H9 (cell line): ENCODE results near the gene FOXP4. TPM values are rescaled to one million over a fixed set of nuclear protein-coding genes. Genes with fewer than 3 reads are reported as not detected.

Experiments
- DNase-seq: peaks from one replicate; pipeline ENCODE4 v3.0.0-alpha.2; 2017
- H2AFZ ChIP-seq: one replicate; pipeline ENCODE4 v1.6.1; 2013; ENCODE audit warnings: mild to moderate bottlenecking, low read length, control low read depth, moderate library complexity
- H2AK5ac ChIP-seq: 2 replicates; pipeline ENCODE4 v1.6.1; 2013; ENCODE audit warnings: low read length, control low read depth, mixed read lengths; ENCODE audit not compliant: insufficient read length
- H2BK120ac ChIP-seq: one replicate; pipeline ENCODE4 v1.6.1; 2013; ENCODE audit warnings: low read depth, mild to moderate bottlenecking, low read length, control low read depth, inconsistent platforms; ENCODE audit not compliant: poor library complexity, severe bottlenecking
- H2BK12ac ChIP-seq: 2 replicates; pipeline ENCODE4 v1.6.1; 2013; ENCODE audit warnings: low read length, control low read depth, mixed read lengths, low read depth; ENCODE audit not compliant: insufficient read length
- H2BK15ac ChIP-seq: 2 replicates; pipeline ENCODE4 v1.6.1; 2013; ENCODE audit warnings: low read depth, low read length, control low read depth
- H2BK20ac ChIP-seq: one replicate; pipeline ENCODE4 v1.6.1; 2013; ENCODE audit warnings: low read depth, mild to moderate bottlenecking, low read length, control low read depth, inconsistent platforms; ENCODE audit not compliant: poor library complexity, severe bottlenecking
- H2BK5ac ChIP-seq: 2 replicates; pipeline ENCODE4 v1.6.1; 2013; ENCODE audit warnings: low read length, control low read depth, mixed read lengths; ENCODE audit not compliant: insufficient read length
- H3K14ac ChIP-seq: 2 replicates; pipeline ENCODE4 v1.6.1; 2013; ENCODE audit warnings: low read length, control low read depth; ENCODE audit not compliant: insufficient read depth
- H3K18ac ChIP-seq: 2 replicates; pipeline ENCODE4 v1.6.1; 2013; ENCODE audit warnings: low read depth, mild to moderate bottlenecking, mixed read lengths, low read length, control low read depth; ENCODE audit not compliant: insufficient read length
- H3K23ac ChIP-seq: 2 replicates; pipeline ENCODE4 v1.6.1; 2013; ENCODE audit warnings: low read length, control low read depth, mixed read lengths, low read depth; ENCODE audit not compliant: insufficient read length
- H3K23me2 ChIP-seq: 2 replicates; pipeline ENCODE4 v1.6.1; 2013; ENCODE audit warnings: low read depth, mild to moderate bottlenecking, mixed read lengths, low read length, control low read depth; ENCODE audit not compliant: insufficient read length, poor library complexity, severe bottlenecking
- H3K27ac ChIP-seq: 2 replicates; pipeline ENCODE4 v1.5.1; 2013; ENCODE audit warnings: low read length, control low read depth, mixed read lengths, low read depth; ENCODE audit not compliant: insufficient read length
- H3K27me3 ChIP-seq: 2 replicates; pipeline ENCODE4 v1.6.1; 2013; ENCODE audit warnings: low read length, control low read depth, inconsistent platforms; ENCODE audit not compliant: insufficient read depth
- H3K4ac ChIP-seq: 2 replicates; pipeline ENCODE4 v1.6.1; 2013; ENCODE audit warnings: low read depth, mild to moderate bottlenecking, control low read depth, inconsistent platforms, low read length, moderate library complexity
- H3K4me1 ChIP-seq: 2 replicates; pipeline ENCODE4 v1.6.1; 2013; ENCODE audit warnings: low read length, control low read depth, inconsistent platforms; ENCODE audit not compliant: insufficient read depth
- H3K4me2 ChIP-seq: 2 replicates; pipeline ENCODE4 v1.6.1; 2013; ENCODE audit warnings: low read length, control low read depth, mixed read lengths; ENCODE audit not compliant: insufficient read length, insufficient read depth
- H3K56ac ChIP-seq: 2 replicates; pipeline ENCODE4 v1.6.1; 2013; ENCODE audit warnings: low read depth, mild to moderate bottlenecking, mixed read lengths, low read length, control low read depth; ENCODE audit not compliant: insufficient read length
- H3K79me1 ChIP-seq: 2 replicates; pipeline ENCODE4 v1.6.1; 2013; ENCODE audit warnings: low read depth, mild to moderate bottlenecking, moderate library complexity, low read length, control low read depth, inconsistent platforms; ENCODE audit not compliant: insufficient read depth, poor library complexity, severe bottlenecking
- H3K79me2 ChIP-seq: 2 replicates; pipeline ENCODE4 v1.6.1; 2013; ENCODE audit warnings: low read length, control low read depth, inconsistent platforms; ENCODE audit not compliant: insufficient read depth
- H3K9ac ChIP-seq: 2 replicates; pipeline ENCODE4 v1.6.1; 2013; ENCODE audit warnings: low read length, control low read depth, mixed read lengths; ENCODE audit not compliant: insufficient read length; ENCODE audit errors: extremely low read depth
- H3K9me3 ChIP-seq: one replicate; pipeline ENCODE4 v1.6.1; 2013; ENCODE audit warnings: low read depth, low read length, inconsistent platforms; ENCODE audit not compliant: control insufficient read depth
- H3T11ph ChIP-seq: one replicate; pipeline ENCODE4 v1.6.1; 2013; ENCODE audit warnings: mild to moderate bottlenecking, low read length, control low read depth, inconsistent platforms
- H4K20me1 ChIP-seq: one replicate; pipeline ENCODE4 v1.6.1; 2013; ENCODE audit not compliant: control insufficient read depth, insufficient read length, insufficient read depth
- H4K5ac ChIP-seq: 2 replicates; pipeline ENCODE4 v1.6.1; 2013; ENCODE audit warnings: low read depth, mild to moderate bottlenecking, mixed read lengths, low read length, control low read depth; ENCODE audit not compliant: insufficient read length
- H4K8ac ChIP-seq: replicated peaks from 2 replicates; pipeline ENCODE4 v1.6.1; 2013; ENCODE audit warnings: low read length, control low read depth, mixed read lengths, low read depth; ENCODE audit not compliant: insufficient read length
- H4K91ac ChIP-seq: 2 replicates; pipeline ENCODE4 v1.6.1; 2013; ENCODE audit warnings: low read depth, mild to moderate bottlenecking, moderate library complexity, mixed read lengths, low read length, control low read depth; ENCODE audit not compliant: insufficient read length
- H3K27ac Mint-ChIP-seq, 3 experiments: 2 replicates in 2 of 3; 3 replicates in 1 of 3; pipeline ENCODE4 v1.8.0; 2020 to 2021; ENCODE audit warnings: mixed read lengths in 3 of 3, mild to moderate bottlenecking in 1 of 3, moderate library complexity in 1 of 3
- H3K27me3 Mint-ChIP-seq: 2 replicates; pipeline ENCODE4 v1.8.0; 2021; ENCODE audit warnings: low read depth, mild to moderate bottlenecking, moderate library complexity, mixed read lengths
- H3K36me3 Mint-ChIP-seq, 3 experiments: 2 replicates in 2 of 3; 3 replicates in 1 of 3; pipeline ENCODE4 v1.8.0; 2020 to 2021; ENCODE audit warnings: low read depth in 3 of 3, mixed read lengths in 3 of 3; ENCODE audit not compliant: insufficient read depth in 1 of 3
- H3K4me1 Mint-ChIP-seq, 2 experiments: 2 replicates each; pipeline ENCODE4 v1.8.0; 2020; ENCODE audit warnings: mixed read lengths in 2 of 2
- H3K4me3 Mint-ChIP-seq, 2 experiments: 2 replicates in 1 of 2; 3 replicates in 1 of 2; pipeline ENCODE4 v1.8.0; 2020 to 2021; ENCODE audit warnings: mild to moderate bottlenecking in 2 of 2, mixed read lengths in 2 of 2, moderate library complexity in 1 of 2
- H3K9me3 Mint-ChIP-seq, 2 experiments: 2 replicates in 1 of 2; 3 replicates in 1 of 2; pipeline ENCODE4 v1.8.0; 2020; ENCODE audit warnings: mild to moderate bottlenecking in 2 of 2, mixed read lengths in 2 of 2, moderate library complexity in 1 of 2
- total RNA-seq: library from RNA; stranded (reverse); gene quantifications from 2 replicates; pipeline ENCODE4 v1.2.1, GENCODE V29; 2021
- TF ChIP-seq, protein P1 (sequence below): fragments of 200-600 bp; sonication (generic); conservative IDR thresholded peaks from 3 replicates; pipeline ENCODE4 v1.8.0; 2021; ENCODE audit warnings: antibody characterized with exemption, mild to moderate bottlenecking

The FOXP4 gene
- total RNA-seq, 1 experiment from 2014 or later: 18.2 TPM

DNA sequence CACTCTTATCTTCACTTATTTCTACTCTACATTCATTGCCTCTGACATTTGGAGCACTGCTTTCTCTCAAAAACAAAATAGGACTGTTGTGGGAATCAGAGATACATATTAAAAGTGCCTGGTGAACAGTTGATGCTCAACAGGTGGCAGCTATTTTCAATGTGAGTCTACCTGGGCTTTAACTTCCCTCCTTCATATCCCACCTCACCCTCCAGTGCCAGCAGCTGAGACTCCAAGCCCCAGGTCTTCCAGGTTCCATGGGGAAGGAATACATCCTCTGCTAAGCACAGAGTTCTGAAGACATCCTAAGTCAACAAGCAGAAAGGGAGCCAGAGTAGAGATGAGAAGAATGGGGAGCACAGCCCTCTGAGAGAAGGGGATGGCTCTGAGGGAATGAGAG, 7.0 kb upstream of the FOXP4 start:
- no peak overlapping the region for H3T11ph ChIP-seq
- H2BK5ac ChIP-seq: no peak overlapping the region
- H3K23me2 ChIP-seq: no peaks in the 10 kb centered on the region
- H3K79me1 ChIP-seq: no peaks in the 10 kb centered on the region
- H3K4me2 ChIP-seq: no peak overlapping the region
- no peak overlapping the region for H2BK120ac ChIP-seq
- H3K4ac ChIP-seq: no peak overlapping the region
- no peak overlapping the region for H3K27ac ChIP-seq
- no peak overlapping the region for H4K8ac ChIP-seq
- H3K4me1 Mint-ChIP-seq: peaks cover 17 to 23% of the 10 kb centered on the region in 2 experiments
- no peak overlapping the region for H3K23ac ChIP-seq
- H4K91ac ChIP-seq: no peak overlapping the region
- H3K14ac ChIP-seq: no peak overlapping the region
- no peaks in the 10 kb centered on the region for H3K9me3 Mint-ChIP-seq
- no peak overlapping the region for H2AK5ac ChIP-seq
- H4K20me1 ChIP-seq: peaks cover 3% of the 10 kb centered on the region
- H3K27ac Mint-ChIP-seq: no peak overlapping the region
- no peak overlapping the region for H3K9ac ChIP-seq
- TF ChIP-seq, protein P1, sequence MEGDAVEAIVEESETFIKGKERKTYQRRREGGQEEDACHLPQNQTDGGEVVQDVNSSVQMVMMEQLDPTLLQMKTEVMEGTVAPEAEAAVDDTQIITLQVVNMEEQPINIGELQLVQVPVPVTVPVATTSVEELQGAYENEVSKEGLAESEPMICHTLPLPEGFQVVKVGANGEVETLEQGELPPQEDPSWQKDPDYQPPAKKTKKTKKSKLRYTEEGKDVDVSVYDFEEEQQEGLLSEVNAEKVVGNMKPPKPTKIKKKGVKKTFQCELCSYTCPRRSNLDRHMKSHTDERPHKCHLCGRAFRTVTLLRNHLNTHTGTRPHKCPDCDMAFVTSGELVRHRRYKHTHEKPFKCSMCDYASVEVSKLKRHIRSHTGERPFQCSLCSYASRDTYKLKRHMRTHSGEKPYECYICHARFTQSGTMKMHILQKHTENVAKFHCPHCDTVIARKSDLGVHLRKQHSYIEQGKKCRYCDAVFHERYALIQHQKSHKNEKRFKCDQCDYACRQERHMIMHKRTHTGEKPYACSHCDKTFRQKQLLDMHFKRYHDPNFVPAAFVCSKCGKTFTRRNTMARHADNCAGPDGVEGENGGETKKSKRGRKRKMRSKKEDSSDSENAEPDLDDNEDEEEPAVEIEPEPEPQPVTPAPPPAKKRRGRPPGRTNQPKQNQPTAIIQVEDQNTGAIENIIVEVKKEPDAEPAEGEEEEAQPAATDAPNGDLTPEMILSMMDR: no peak
- no peak overlapping the region for H3K18ac ChIP-seq
- no peak overlapping the region for H2BK12ac ChIP-seq
- H2AFZ ChIP-seq: no peak overlapping the region
- no peak for DNase-seq
- peaks cover 14% of the 10 kb centered on the region; the same call in 1 of the 2 replicates for H3K27me3 ChIP-seq
- H3K4me1 ChIP-seq: no peaks in the 10 kb centered on the region
- H3K9me3 ChIP-seq: no peaks in the 10 kb centered on the region
- no peak overlapping the region for H3K4me3 Mint-ChIP-seq
- H3K56ac ChIP-seq: no peak overlapping the region
- H3K79me2 ChIP-seq: no peaks in the 10 kb centered on the region
- no peak overlapping the region for H4K5ac ChIP-seq
- peaks cover 98% of the 10 kb centered on the region for H3K27me3 Mint-ChIP-seq
- no peaks in the 10 kb centered on the region for H3K36me3 Mint-ChIP-seq
- H2BK15ac ChIP-seq: no peak overlapping the region
- no peak overlapping the region for H2BK20ac ChIP-seq
